Measurements from ENCODE around the gene STRAP.
A peak's percentile ranks its signal among the peaks of the same experiment; 100 is the strongest.

Gene STRAP

DNA sequence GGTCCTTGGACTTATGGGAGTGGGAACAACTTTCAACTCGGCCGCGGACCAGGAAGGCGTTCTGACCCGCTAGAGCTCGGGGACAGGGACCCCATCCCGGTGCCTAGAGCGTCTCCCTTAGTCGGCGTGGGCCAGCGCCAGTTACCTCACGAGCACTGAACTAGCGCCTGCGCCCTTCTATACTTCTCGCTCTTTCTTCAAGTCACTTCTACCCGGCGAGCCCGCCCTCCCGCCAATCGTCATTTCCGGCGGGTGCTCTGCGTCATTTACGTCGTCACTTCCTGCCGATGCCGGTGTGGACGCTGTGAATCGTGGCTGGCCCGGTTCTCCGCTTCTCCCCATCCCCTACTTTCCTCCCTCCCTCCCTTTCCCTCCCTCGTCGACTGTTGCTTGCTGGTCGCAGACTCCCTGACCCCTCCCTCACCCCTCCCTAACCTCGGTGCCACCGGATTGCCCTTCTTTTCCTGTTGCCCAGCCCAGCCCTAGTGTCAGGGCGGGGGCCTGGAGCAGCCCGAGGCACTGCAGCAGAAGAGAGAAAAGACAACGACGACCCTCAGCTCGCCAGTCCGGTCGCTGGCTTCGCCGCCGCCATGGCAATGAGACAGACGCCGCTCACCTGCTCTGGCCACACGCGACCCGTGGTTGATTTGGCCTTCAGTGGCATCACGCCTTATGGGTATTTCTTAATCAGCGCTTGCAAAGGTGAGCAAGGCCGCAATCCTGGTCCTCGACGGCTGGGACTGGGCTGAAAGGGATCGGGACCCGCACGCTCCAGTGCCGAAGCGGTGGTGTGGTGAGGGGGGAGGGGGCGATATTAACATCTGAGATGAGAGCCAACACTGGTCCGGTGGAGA, at the start of gene STRAP:
Gene STRAP, plus strand, starts transcription at position 270 of the 854 bp plus-strand sequence. Its CDS starts 321 bp downstream, at position 591.
- DNase-seq = peak; percentile 85

DNA sequence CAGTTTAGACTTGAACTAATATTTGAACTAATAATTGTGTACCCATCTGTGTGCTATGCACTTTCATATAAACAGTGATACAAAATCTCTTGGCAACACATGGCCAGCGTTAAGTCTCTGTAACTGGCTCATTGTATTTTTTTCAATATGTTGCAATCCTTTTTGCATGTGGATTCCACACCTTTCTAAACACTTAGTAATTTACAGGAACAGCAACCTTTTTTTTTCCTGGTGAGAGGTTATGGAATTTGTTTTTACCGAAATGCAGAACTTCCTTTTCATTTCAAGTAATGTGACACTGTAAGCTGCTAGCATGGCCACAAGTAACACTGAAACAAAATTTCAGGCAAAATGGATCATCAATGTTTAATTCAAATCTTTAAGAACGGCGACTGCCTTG, 47.6 kb upstream of the STRAP start:
- no peak for DNase-seq

GRCh38 chr12:15837141-15837790, 44.9 kb upstream of the STRAP start:
- DNase-seq = no peak

DNA sequence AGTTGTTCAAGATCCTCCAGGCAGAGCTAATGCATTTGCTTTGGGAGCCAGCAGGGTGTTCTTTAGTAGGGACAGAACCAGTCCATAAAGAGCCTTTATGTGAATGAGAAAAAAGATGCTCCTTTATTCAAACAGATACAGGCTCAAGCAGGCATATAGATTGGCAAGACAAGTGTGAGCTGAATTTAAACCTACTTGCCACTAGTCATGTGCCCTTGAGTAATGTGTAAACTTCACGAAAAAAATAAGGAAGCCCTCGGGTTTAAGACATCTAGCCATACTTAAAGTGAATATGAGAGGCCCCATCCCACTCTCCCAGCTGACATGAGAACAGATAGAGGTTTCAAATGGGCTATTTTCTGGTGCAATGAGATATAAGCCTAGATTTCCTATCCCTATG, 43.1 kb upstream of the STRAP start:
- no peak for DNase-seq

- DNase-seq = no peak
Measured at GRCh38 chr12:15839682-15840081, 42.5 kb upstream of the STRAP start.

- DNase-seq = no peak
Measured at GRCh38 chr12:15842108-15842507, 40.1 kb upstream of the STRAP start.

DNA sequence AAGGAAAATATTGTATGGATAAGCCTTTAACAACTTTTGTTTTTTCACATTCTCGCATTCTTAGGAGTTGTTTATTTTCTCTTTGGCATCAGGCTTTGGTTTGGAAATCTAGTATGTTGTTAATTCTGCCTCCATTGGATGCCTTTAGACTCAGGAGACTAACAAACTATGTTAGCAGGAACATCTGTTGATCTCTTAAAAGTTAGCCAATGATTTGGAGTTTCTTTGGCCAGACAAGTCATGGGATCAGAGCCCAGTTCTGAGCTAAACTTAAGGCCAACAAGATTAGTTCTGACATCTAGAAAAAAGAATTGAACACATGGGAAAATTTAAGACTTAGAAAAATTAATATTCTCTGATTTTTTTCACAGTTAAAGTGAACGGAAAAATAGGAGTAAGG, 35.3 kb upstream of the STRAP start:
- no peak for DNase-seq

GRCh38 chr12:15848606-15849005, 33.6 kb upstream of the STRAP start:
- DNase-seq = no peak

GRCh38 chr12:15851045-15851620, 31.1 kb upstream of the STRAP start:
- DNase-seq = no peak

- DNase-seq = no peak
Measured at GRCh38 chr12:15851919-15852318, 30.3 kb upstream of the STRAP start.

DNA sequence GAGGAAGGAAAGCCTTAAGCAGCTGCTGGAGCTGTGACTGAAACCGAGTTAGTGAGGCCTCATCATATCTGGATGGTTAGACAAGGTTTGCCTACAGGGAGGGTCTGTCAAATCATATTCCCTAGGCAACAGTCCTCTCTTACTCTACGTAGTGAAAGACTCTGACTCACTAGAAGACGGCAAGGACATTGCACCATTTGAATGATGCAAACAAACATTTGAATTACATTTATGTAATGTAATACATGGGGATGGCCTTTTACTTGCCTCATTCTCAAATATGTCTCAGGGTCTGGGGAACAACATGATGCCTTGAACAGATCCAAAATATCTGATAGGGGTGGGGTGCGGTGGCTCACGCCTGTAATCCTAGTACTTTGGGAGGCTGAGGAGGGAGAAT, 29.8 kb upstream of the STRAP start:
- no peak for DNase-seq

DNA sequence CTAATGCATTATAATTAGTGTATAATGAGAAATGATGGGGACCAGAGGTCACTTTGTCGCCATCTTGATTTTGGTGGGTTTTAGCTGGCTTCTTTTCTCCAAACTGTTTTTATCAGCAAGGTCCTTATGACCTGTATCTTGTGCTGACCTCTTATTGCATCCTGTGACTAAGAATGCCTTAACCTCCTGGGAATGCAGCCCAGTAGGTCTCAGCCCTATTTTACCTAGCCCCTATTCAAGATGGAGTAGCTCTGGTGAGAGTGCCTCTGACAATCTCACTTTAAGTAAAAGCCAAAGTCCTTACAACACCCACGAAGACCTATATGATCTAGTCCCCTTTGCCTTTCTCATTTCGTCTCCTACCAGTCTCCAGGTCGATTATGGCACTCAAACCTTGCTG, 28.3 kb upstream of the STRAP start:
- DNase-seq = no peak

- DNase-seq = no peak
Measured at GRCh38 chr12:15854916-15855315, 27.3 kb upstream of the STRAP start.

DNA sequence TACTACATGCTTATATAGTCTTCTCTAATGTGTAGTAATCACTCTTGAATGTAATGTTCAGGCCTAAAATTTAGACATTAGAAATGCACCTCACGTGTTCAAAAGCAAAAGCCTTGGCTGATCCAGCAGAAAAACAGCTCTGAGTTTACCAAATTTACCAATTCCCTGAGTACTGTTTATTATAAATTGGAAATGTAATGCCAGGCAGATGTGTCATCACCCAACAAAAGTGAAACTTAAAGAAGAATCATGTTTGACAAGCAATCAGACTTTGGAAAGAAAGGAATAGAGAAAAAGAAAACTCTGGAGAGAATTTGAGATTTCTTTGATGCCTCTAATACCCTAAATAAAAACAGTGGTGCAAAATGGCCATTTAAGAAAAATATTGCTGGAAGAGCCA, 26.5 kb upstream of the STRAP start:
- DNase-seq = no peak

- no peak for DNase-seq
Measured at GRCh38 chr12:15856097-15856982, 25.8 kb upstream of the STRAP start.

GRCh38 chr12:15858353-15858752, 23.8 kb upstream of the STRAP start:
- no peak for DNase-seq

DNA sequence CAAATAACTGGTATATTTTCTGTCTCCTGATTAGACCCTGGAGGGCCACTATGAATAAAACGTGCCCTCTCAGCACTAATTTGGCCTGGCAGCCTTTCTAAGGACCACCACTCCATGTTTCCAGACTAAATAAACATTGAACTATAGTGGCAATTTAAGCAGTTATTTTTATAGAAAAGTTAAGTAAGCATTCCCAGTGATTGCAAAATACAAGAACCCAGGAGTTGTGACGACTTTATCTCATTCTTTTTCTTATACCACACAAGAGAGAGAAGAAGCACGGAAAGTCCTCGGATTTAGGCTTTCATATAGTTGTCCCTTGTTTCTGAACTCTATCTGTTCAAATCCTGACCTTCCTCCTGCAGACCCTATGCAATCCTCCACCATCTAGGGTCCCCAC, 23.1 kb upstream of the STRAP start:
- no peak for DNase-seq

- DNase-seq = no peak
Measured at GRCh38 chr12:15861404-15861803, 20.8 kb upstream of the STRAP start.

DNA sequence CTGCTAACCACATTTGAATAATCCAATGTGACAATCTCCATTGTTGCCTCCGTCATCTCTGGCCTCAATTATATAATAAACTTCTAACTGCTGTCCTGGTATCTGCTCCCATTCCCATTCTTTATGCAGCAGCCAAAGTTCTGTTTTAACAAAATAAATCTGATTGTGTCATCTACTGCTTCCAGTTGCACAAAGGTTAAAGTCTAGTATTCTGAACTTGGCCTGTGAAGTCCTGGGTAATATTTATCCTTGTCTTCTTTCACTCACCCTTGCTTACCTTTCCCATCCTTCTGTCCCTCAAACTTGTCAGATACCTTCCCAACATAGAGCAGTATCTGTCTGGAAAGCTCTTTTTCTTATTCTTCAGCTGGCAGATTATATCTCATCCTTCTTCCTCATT, 19.3 kb upstream of the STRAP start:
- DNase-seq = no peak

DNA sequence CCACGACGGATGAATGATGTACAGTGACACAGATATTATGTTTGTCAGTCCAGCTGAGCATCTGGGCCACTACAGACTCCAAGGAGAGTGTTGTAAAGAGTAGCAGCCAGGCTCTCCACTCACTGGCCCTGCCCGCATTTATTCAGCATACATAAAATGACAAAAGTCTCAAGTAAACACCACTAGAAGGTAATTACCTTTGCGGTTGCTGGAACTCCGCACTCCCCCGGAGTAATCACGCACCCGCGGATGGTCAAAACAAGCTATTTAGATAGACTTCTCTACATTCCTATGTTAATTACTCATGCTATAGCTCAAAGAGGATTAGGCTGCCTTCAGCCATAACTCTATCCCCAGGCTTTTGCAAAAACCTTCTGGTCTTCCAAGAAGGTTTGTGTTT, 18.8 kb upstream of the STRAP start:
- DNase-seq = no peak

DNA sequence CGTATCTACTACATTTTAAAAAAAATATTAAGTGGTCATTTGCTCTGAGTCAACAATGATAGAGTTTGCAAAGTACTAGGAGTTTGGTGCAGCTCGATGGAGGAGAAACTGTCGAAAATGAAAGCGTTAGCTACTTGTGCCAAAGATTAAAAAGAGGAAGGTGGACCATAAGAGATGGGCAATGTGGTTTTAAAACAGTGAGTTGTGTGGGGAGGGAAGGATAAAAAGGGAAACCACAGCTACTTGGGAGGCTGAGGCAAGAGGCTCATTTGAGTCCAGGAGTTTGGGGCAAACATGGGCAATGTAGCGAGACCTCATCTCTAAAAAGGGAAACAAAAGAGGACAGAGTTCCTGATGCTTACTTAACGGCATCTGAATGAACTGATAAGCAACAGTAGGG, 18.2 kb upstream of the STRAP start:
- no peak for DNase-seq

- DNase-seq = no peak
Measured at GRCh38 chr12:15868186-15868585, 14.0 kb upstream of the STRAP start.

- no peak for DNase-seq
Measured at GRCh38 chr12:15873556-15873955, 8.6 kb upstream of the STRAP start.

Data from DMS 273 treated with DMSO at 0.1 percent for 48 hours (cell line).